Eye (tissue), 1 donor: ENCODE measurements around the gene KLHL14.
"Not testable (repeated sequence)": the region's sequence is repeated elsewhere in the genome, so short reads cannot be mapped to it uniquely, and the experiment has no call there.

ENCODE experiments used
- DNase-seq: peaks from one replicate; pipeline ENCODE4 v3.0.0-alpha.2; 2015

The KLHL14 gene

GRCh38 chr18:32714571-32715148, 58.2 kb downstream of the KLHL14 start:
- peak; percentile 93 for DNase-seq

- no peak for DNase-seq
Observed at GRCh38 chr18:32712860-32713259, 60.0 kb downstream of the KLHL14 start.

- DNase-seq, result no peak
Observed at GRCh38 chr18:32711862-32712261, 61.0 kb downstream of the KLHL14 start.

GRCh38 chr18:32707586-32707985, 65.2 kb downstream of the KLHL14 start:
- DNase-seq, result no peak

- DNase-seq, result no peak
Observed at GRCh38 chr18:32707147-32707546, 65.7 kb downstream of the KLHL14 start.

GRCh38 chr18:32701313-32701712, 71.5 kb downstream of the KLHL14 start:
- no peak for DNase-seq

- peak; percentile 12 for DNase-seq
Observed at GRCh38 chr18:32698153-32698552, 74.7 kb downstream of the KLHL14 start.

GRCh38 chr18:32696376-32696775, 76.4 kb downstream of the KLHL14 start:
- DNase-seq, result peak; percentile 16

- no peak for DNase-seq
Observed at GRCh38 chr18:32695534-32695933, 77.3 kb downstream of the KLHL14 start.

GRCh38 chr18:32688821-32689220, 84.0 kb downstream of the KLHL14 start:
- DNase-seq, result no peak

GRCh38 chr18:32684940-32685339, 87.9 kb downstream of the KLHL14 start:
- no peak for DNase-seq

GRCh38 chr18:32684096-32684495, 88.7 kb downstream of the KLHL14 start:
- no peak for DNase-seq

GRCh38 chr18:32683044-32683443, 89.8 kb downstream of the KLHL14 start:
- DNase-seq, result no peak

GRCh38 chr18:32677578-32677977, 95.2 kb downstream of the KLHL14 start:
- DNase-seq, result no peak

GRCh38 chr18:32674491-32674890, 98.3 kb downstream of the KLHL14 start:
- no peak for DNase-seq

- no peak for DNase-seq
Observed at GRCh38 chr18:32672398-32672797, 100.4 kb downstream of the KLHL14 start.

- DNase-seq, result no peak
Observed at GRCh38 chr18:32670727-32671126, 102.1 kb downstream of the KLHL14 start.

GRCh38 chr18:32669549-32670165, 103.2 kb downstream of the KLHL14 start:
- no peak for DNase-seq

GRCh38 chr18:32668956-32669355, 103.9 kb downstream of the KLHL14 start:
- peak; percentile 17 for DNase-seq

GRCh38 chr18:32661486-32662299, 111.1 kb downstream of the KLHL14 start:
- DNase-seq, result no peak

GRCh38 chr18:32654507-32654906, 118.3 kb downstream of the KLHL14 start:
- not testable (repeated sequence) for DNase-seq

- peak; percentile 78 for DNase-seq
Observed at GRCh38 chr18:32637659-32638058, 135.2 kb downstream of the KLHL14 start.

- DNase-seq, result peak; percentile 52
Observed at GRCh38 chr18:32637226-32637625, 135.6 kb downstream of the KLHL14 start.

- no peak for DNase-seq
Observed at GRCh38 chr18:32634876-32635431, 137.9 kb downstream of the KLHL14 start.
